DND-41 (cell line): Measurements from ENCODE around the gene RFLNA.

ENCODE experiments used
- EZH2 ChIP-seq: IDR thresholded peaks from 3 replicates; pipeline ENCODE4 v1.6.1; 2012; ENCODE audit warnings: borderline replicate concordance, low read depth, mild to moderate bottlenecking, moderate library complexity, low read length, inconsistent platforms; ENCODE audit not compliant: severe bottlenecking
- TF ChIP-seq, protein P1 (sequence below): IDR thresholded peaks from 2 replicates; pipeline ENCODE4 v1.5.1; 2012; ENCODE audit warnings: borderline replicate concordance, low read length, moderate library complexity, mild to moderate bottlenecking; ENCODE audit not compliant: poor library complexity, severe bottlenecking; ENCODE audit errors: extremely low read depth

DNA sequence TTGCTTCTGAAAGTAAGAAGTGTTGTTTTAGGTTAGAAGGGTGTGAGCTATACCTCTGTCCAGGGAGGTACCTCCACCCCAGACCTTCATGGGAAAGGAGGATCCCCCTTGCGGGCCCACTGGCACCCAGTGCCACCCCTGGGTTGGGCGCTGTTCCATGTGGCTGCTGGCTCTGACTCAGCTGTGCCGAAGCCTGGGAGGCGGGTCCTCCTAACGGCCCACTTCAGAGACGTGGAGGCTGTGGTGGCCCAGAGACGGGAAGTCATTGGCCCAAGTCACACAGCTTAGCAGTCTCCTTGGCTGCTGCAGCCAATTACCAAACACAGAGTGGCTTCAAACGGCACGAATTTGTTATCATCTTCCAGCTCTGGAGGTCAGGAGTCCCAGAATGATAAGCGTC is 10.2 kb downstream of the RFLNA start:
- TF ChIP-seq, protein P1, sequence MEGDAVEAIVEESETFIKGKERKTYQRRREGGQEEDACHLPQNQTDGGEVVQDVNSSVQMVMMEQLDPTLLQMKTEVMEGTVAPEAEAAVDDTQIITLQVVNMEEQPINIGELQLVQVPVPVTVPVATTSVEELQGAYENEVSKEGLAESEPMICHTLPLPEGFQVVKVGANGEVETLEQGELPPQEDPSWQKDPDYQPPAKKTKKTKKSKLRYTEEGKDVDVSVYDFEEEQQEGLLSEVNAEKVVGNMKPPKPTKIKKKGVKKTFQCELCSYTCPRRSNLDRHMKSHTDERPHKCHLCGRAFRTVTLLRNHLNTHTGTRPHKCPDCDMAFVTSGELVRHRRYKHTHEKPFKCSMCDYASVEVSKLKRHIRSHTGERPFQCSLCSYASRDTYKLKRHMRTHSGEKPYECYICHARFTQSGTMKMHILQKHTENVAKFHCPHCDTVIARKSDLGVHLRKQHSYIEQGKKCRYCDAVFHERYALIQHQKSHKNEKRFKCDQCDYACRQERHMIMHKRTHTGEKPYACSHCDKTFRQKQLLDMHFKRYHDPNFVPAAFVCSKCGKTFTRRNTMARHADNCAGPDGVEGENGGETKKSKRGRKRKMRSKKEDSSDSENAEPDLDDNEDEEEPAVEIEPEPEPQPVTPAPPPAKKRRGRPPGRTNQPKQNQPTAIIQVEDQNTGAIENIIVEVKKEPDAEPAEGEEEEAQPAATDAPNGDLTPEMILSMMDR = no peak
- TF ChIP-seq EZH2 = no peak
